H1 (cell line): Measurements from ENCODE around the gene MYD88. TPM values are rescaled to one million over a fixed set of nuclear protein-coding genes. Genes with fewer than 3 reads are reported as not detected.

Experiments
- CTCF ChIA-PET: fragments of 300-600 bp; sonication (Branson Sonifier 250); formaldehyde crosslinking; loops from one replicate; lab custom pipeline; 2021; ENCODE audit not compliant: partially characterized antibody; lab: Charles Lee
- POLR2A ChIA-PET: fragments of 300-600 bp; sonication (Branson Sonifier 250); formaldehyde crosslinking; loops from one replicate; lab custom pipeline; 2021; ENCODE audit warnings: inconsistent platforms; ENCODE audit not compliant: partially characterized antibody; lab: Charles Lee
- DNase-seq, 2 experiments: peaks; one replicate each; pipeline versions ENCODE4 v3.0.0 to v3.0.0-alpha.2; 2010 to 2022; ENCODE audit warnings: low spot score in 2 of 2, low read depth in 1 of 2, mixed read lengths in 1 of 2
- FAIRE-seq: peaks from 2 replicates; lab custom pipeline; 2011; peaks lifted over from hg19 to GRCh38; lab: Jason Lieb, UNC
- H2AFZ ChIP-seq: 2 replicates; pipeline ENCODE4 v1.8.1; 2012; ENCODE audit warnings: low read length, inconsistent platforms
- H2AK5ac ChIP-seq: 2 replicates; pipeline ENCODE4 v1.6.1; 2013; ENCODE audit warnings: low read depth, low read length
- H2BK120ac ChIP-seq: replicated peaks from 2 replicates; pipeline ENCODE3; 2013; ENCODE audit warnings: low read depth, low read length, inconsistent platforms
- H2BK12ac ChIP-seq: 2 replicates; pipeline ENCODE4 v1.6.1; 2013; ENCODE audit warnings: low read depth, low read length
- H2BK15ac ChIP-seq: 2 replicates; pipeline ENCODE4 v1.6.1; 2013; ENCODE audit warnings: low read length
- H2BK20ac ChIP-seq: 2 replicates; pipeline ENCODE4 v1.6.1; 2013; ENCODE audit warnings: low read length
- H2BK5ac ChIP-seq: 2 replicates; pipeline ENCODE4 v1.6.1; 2013; ENCODE audit warnings: low read depth, low read length
- H3K14ac ChIP-seq: 2 replicates; pipeline ENCODE4 v1.6.1; 2013; ENCODE audit warnings: inconsistent platforms; ENCODE audit not compliant: insufficient read length
- H3K18ac ChIP-seq: 2 replicates; pipeline ENCODE4 v1.6.1; 2013; ENCODE audit warnings: low read length; ENCODE audit errors: extremely low read depth
- H3K23ac ChIP-seq: 2 replicates; pipeline ENCODE4 v1.6.1; 2013; ENCODE audit warnings: inconsistent platforms; ENCODE audit not compliant: insufficient read length
- H3K23me2 ChIP-seq: 2 replicates; pipeline ENCODE4 v1.6.1; 2013; ENCODE audit warnings: low read depth, low read length
- H3K27ac ChIP-seq: 2 replicates; pipeline ENCODE4 v1.6.1; 2011; ENCODE audit warnings: low read depth, low read length, inconsistent platforms
- H3K27me3 ChIP-seq, 4 experiments: replicated peaks in 1 of 4; 1 replicate in 1 of 4; 2 replicates in 3 of 4; pipeline versions ENCODE4 v1.6.1 to v1.8.1; 2011 to 2013; ENCODE audit warnings: low read length in 3 of 4, mild to moderate bottlenecking in 3 of 4, inconsistent platforms in 2 of 4, mixed read lengths in 2 of 4, moderate library complexity in 1 of 4; ENCODE audit not compliant: control insufficient read depth in 3 of 4, insufficient read depth in 3 of 4; ENCODE audit errors: extremely low read depth in 1 of 4
- H3K36me3 ChIP-seq, 4 experiments: 2 replicates each; pipeline versions ENCODE4 v1.6.1 to v1.8.1; 2011 to 2013; ENCODE audit warnings: mild to moderate bottlenecking in 4 of 4, low read length in 3 of 4, moderate library complexity in 2 of 4, control low read depth in 1 of 4, inconsistent platforms in 1 of 4; ENCODE audit not compliant: insufficient read depth in 4 of 4, control insufficient read depth in 2 of 4
- H3K4ac ChIP-seq: replicated peaks from 2 replicates; pipeline ENCODE3; 2013; ENCODE audit warnings: low read length, low read depth, mixed read lengths, inconsistent platforms; ENCODE audit not compliant: insufficient read length
- H3K4me1 ChIP-seq, 4 experiments: replicated peaks in 1 of 4; 1 replicate in 1 of 4; 2 replicates in 3 of 4; pipeline versions ENCODE4 v1.6.1 to v1.8.1; 2011 to 2013; ENCODE audit warnings: low read length in 3 of 4, inconsistent platforms in 2 of 4, mixed read lengths in 1 of 4; ENCODE audit not compliant: insufficient read depth in 4 of 4, control insufficient read depth in 3 of 4
- H3K4me2 ChIP-seq, 2 experiments: 2 replicates each; pipeline versions ENCODE4 v1.6.1 to v1.8.1; 2011 to 2013; ENCODE audit warnings: low read depth in 2 of 2, low read length in 2 of 2, control low read depth in 1 of 2, inconsistent platforms in 1 of 2, mild to moderate bottlenecking in 1 of 2; ENCODE audit not compliant: insufficient read depth in 1 of 2
- H3K4me3 ChIP-seq, 4 experiments: fragments of 200-600, 300-600 bp in 1 of 4; sonication (generic), shearing (Covaris generic), sonication (Bioruptor Twin) in 1 of 4; 2 replicates each; pipeline versions ENCODE4 v1.5.1 to v1.8.1; 2011 to 2016; ENCODE audit warnings: low read length in 4 of 4, low read depth in 3 of 4, control low read depth in 2 of 4, inconsistent platforms in 2 of 4, mild to moderate bottlenecking in 2 of 4, mixed read lengths in 1 of 4, moderate library complexity in 1 of 4; ENCODE audit not compliant: insufficient read depth in 2 of 4; ENCODE audit errors: extremely low read depth in 1 of 4
- H3K56ac ChIP-seq: replicated peaks from 2 replicates; pipeline ENCODE3; 2013; ENCODE audit warnings: low read depth, mild to moderate bottlenecking, mixed read lengths, low read length, inconsistent platforms; ENCODE audit not compliant: insufficient read length
- H3K79me1 ChIP-seq: 2 replicates; pipeline ENCODE4 v1.6.1; 2013; ENCODE audit warnings: low read depth, low read length, control low read depth
- H3K79me2 ChIP-seq, 2 experiments: 2 replicates each; pipeline versions ENCODE4 v1.6.1 to v1.8.1; 2012 to 2013; ENCODE audit warnings: low read length in 2 of 2, mild to moderate bottlenecking in 2 of 2, inconsistent platforms in 1 of 2; ENCODE audit not compliant: insufficient read depth in 2 of 2, control insufficient read depth in 1 of 2
- H3K9ac ChIP-seq, 4 experiments: replicated peaks in 1 of 4; 1 replicate in 1 of 4; 2 replicates in 3 of 4; pipeline versions ENCODE4 v1.6.1 to v1.8.1; 2011 to 2013; ENCODE audit warnings: low read depth in 3 of 4, low read length in 3 of 4, control low read depth in 2 of 4, mild to moderate bottlenecking in 2 of 4, moderate library complexity in 2 of 4, inconsistent platforms in 1 of 4; ENCODE audit errors: extremely low read depth in 1 of 4
- H3K9me3 ChIP-seq, 2 experiments: 2 replicates each; pipeline versions ENCODE4 v1.6.1 to v1.8.1; 2012 to 2013; ENCODE audit warnings: mild to moderate bottlenecking in 2 of 2, moderate library complexity in 2 of 2, control low read depth in 1 of 2, inconsistent platforms in 1 of 2, low read depth in 1 of 2, low read length in 1 of 2, mixed read lengths in 1 of 2; ENCODE audit not compliant: insufficient read depth in 2 of 2
- H4K20me1 ChIP-seq, 2 experiments: replicated peaks in 1 of 2; 2 replicates each; pipeline versions ENCODE3 to v1.8.1; 2011 to 2013; ENCODE audit warnings: inconsistent platforms in 2 of 2, low read length in 2 of 2, mild to moderate bottlenecking in 1 of 2; ENCODE audit not compliant: insufficient read depth in 2 of 2, control insufficient read depth in 1 of 2
- H4K5ac ChIP-seq: 2 replicates; pipeline ENCODE4 v1.6.1; 2013; ENCODE audit warnings: low read length, low read depth, mixed read lengths, inconsistent platforms; ENCODE audit not compliant: insufficient read length
- H4K8ac ChIP-seq: 2 replicates; pipeline ENCODE4 v1.8.0; 2013; ENCODE audit warnings: mild to moderate bottlenecking, moderate library complexity, low read length, inconsistent platforms; ENCODE audit not compliant: insufficient read depth; ENCODE audit errors: extremely low read depth
- H4K91ac ChIP-seq: replicated peaks from 2 replicates; pipeline ENCODE3; 2013; ENCODE audit warnings: low read length, mixed read lengths, inconsistent platforms; ENCODE audit not compliant: insufficient read length
- BCL11A ChIP-seq, 2 experiments: IDR thresholded peaks; one replicate each; pipeline ENCODE4 v1.6.1; 2011; ENCODE audit warnings: low read depth in 2 of 2, low read length in 2 of 2, mild to moderate bottlenecking in 2 of 2
- CEBPB ChIP-seq: IDR thresholded peaks from 2 replicates; pipeline ENCODE4 v1.6.1; 2012; ENCODE audit warnings: low read depth, low read length
- CHD1 ChIP-seq: IDR thresholded peaks from 2 replicates; pipeline ENCODE4 v1.6.1; 2012; ENCODE audit warnings: low read depth, low read length, improper control_type of control experiment
- HDAC6 ChIP-seq: IDR thresholded peaks from one replicate; pipeline ENCODE4 v1.7.1; 2012; ENCODE audit warnings: low read depth, mild to moderate bottlenecking, inconsistent platforms, low read length, moderate library complexity
- MAFK ChIP-seq: IDR thresholded peaks from 2 replicates; pipeline ENCODE4 v1.6.1; 2012; ENCODE audit warnings: low read depth, mild to moderate bottlenecking, improper control_type of control experiment, low read length
- RAD21 ChIP-seq, 2 experiments: IDR thresholded peaks in 1 of 2; conservative IDR thresholded peaks in 1 of 2; 2 replicates each; pipeline ENCODE4 v1.6.1; 2011; ENCODE audit warnings: low read depth in 2 of 2, low read length in 2 of 2, improper control_type of control experiment in 1 of 2, inconsistent platforms in 1 of 2, mild to moderate bottlenecking in 1 of 2, moderate library complexity in 1 of 2
- WGBS, 2 experiments: shearing (Covaris generic) in 1 of 2; methylation state at CpG; one replicate each; pipeline versions ENCODE4 v1.1.6 to v1.1.7; 2013 to 2015; ENCODE audit warnings: low lambda C conversion rate in 2 of 2, mixed read lengths in 2 of 2, inconsistent platforms in 1 of 2, low coverage in 1 of 2, missing lambda C conversion rate in 1 of 2; ENCODE audit not compliant: insufficient replicate concordance in 2 of 2, insufficient coverage in 1 of 2, insufficient read length in 1 of 2; ENCODE audit errors: extremely low coverage in 1 of 2, missing lambda C conversion rate in 1 of 2; 5-methylcytosine and 5-hydroxymethylcytosine counted together
- polyA plus RNA-seq, 7 experiments: library from polyadenylated mRNA; depleted of rRNA in 3 of 7; stranded (reverse) in 5 of 7; unstranded in 2 of 7; fragments of >200 nt in 5 of 7; fragments of 200-250 nt in 2 of 7; gene quantifications; 1 replicate in 5 of 7; 2 replicates in 1 of 7; 4 replicates in 1 of 7; pipeline versions ENCODE4 v1.2.1 to v1.2.3, GENCODE V29; 2011 to 2013; ENCODE audit warnings: missing spikeins in 2 of 7, mixed read lengths in 2 of 7
- total RNA-seq: library from RNA; stranded (reverse); fragmentation: NEBNext Ultra II Directional; extraction: Animal tissue kit (Norgen Biotek cat#: 25700); gene quantifications from 2 replicates; pipeline ENCODE4 v1.2.1, GENCODE V29; 2021

The MYD88 gene
- total and polyA plus RNA-seq, 2 of the 8 experiments (the other 6 are each of a cell fraction or from before 2014, with no cell fraction given): 22.1 to 22.5 TPM

DNA sequence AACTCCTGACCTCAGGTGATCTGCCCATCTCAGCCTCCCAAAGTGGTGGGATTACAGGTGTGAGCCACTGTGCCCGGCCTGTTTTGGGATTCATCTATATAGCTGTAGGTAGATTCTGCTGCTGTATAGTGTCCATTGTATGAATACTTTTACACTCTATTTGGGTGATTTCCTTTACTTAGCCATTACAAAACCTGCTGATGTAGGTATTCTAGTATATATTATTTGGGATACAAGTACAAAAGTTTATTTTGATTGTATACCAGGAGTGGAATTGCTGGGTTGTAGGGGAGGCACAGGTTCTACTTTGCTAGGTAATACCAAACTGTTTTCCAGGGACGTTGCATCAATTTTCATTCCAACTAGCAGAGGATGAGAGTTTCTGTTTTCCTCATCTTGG lies 17.4 kb downstream of the MYD88 start:
- Histone ChIP-seq H3K4me1 (no peaks in the 10 kb centered on the region; a peak in 1 of 7 replicates), H3K18ac (no peak overlapping the region), H3K56ac (no peak overlapping the region), H3K79me2 (no peaks in the 10 kb centered on the region), H4K20me1 (no peaks in the 10 kb centered on the region), H3K9me3 (no peaks in the 10 kb centered on the region), H3K36me3 (no peaks in the 10 kb centered on the region), H2AFZ (no peak overlapping the region), H2AK5ac (no peak overlapping the region), H3K27me3 (no peaks in the 10 kb centered on the region), H3K27ac (no peak overlapping the region), H3K9ac (no peak overlapping the region), H3K4me2 (no peak overlapping the region), H4K91ac (no peak overlapping the region), H2BK120ac (no peak overlapping the region), H4K5ac (no peak overlapping the region), H3K14ac (no peak overlapping the region), H3K23me2 (no peaks in the 10 kb centered on the region), H2BK15ac (no peak overlapping the region), H3K4me3 (no peak overlapping the region), H2BK20ac (no peak overlapping the region), H3K23ac (no peak overlapping the region), H3K79me1 (no peaks in the 10 kb centered on the region), H3K4ac (no peak overlapping the region), H2BK5ac (no peak overlapping the region), H2BK12ac (no peak overlapping the region), H4K8ac (no peak overlapping the region)
- DNase-seq (no peak), FAIRE-seq (no peak)
- 84% methylated on average over 2 of the region's 2 CpGs; no CpG with 5 or more reads in 1 of the 2 experiments for WGBS, 2 experiments
- TF ChIP-seq CHD1: no peak
- TF ChIP-seq MAFK: no peak
- no peak for TF ChIP-seq HDAC6
- TF ChIP-seq RAD21 (IDR thresholded peaks at IDR 0.05 in 1 of 2, conservative IDR thresholded peaks at IDR 0.05 in 1 of 2; ENCODE audit: low read depth in 2 of 2, low read length in 2 of 2): no peak
- no peak for TF ChIP-seq BCL11A (IDR thresholded peaks at IDR 0.05; ENCODE audit: low read depth in 2 of 2, low read length in 2 of 2)
- no peak for TF ChIP-seq CEBPB
- ChIA-PET CTCF (interaction anchor here (1.4 to 10.9 kb wide), 2 partner anchors 16 to 23 kb away, joined by 3 to 52 read pairs; partner anchors contain the start of genes ACAA1 and MYD88), POLR2A (interaction anchor here (2.7 kb wide), 1 partner anchor 10 kb away, joined by 11 read pairs; the partner anchor contains the start of gene OXSR1)
